Nephron (organoid): ENCODE results near the gene DPYD.

Source experiments
- H3K27ac Mint-ChIP-seq, 3 experiments: 2 replicates each; pipeline ENCODE4 v1.8.0; 2020; ENCODE audit warnings: mixed read lengths in 3 of 3, mild to moderate bottlenecking in 2 of 3, moderate library complexity in 1 of 3
- H3K27me3 Mint-ChIP-seq: 2 replicates; pipeline ENCODE4 v1.8.0; 2021; ENCODE audit warnings: low read depth, mild to moderate bottlenecking, moderate library complexity, mixed read lengths
- H3K36me3 Mint-ChIP-seq: 2 replicates; pipeline ENCODE4 v1.8.0; 2020; ENCODE audit warnings: low read depth, mixed read lengths
- H3K4me1 Mint-ChIP-seq: 2 replicates; pipeline ENCODE4 v1.8.0; 2020; ENCODE audit warnings: mixed read lengths
- H3K4me3 Mint-ChIP-seq, 3 experiments: 2 replicates each; pipeline ENCODE4 v1.8.0; 2020; ENCODE audit warnings: mild to moderate bottlenecking in 3 of 3, mixed read lengths in 3 of 3, moderate library complexity in 2 of 3
- H3K9me3 Mint-ChIP-seq: 2 replicates; pipeline ENCODE4 v1.8.0; 2020; ENCODE audit warnings: mixed read lengths
- TF ChIP-seq, protein P1 (sequence below), 3 experiments: fragments of 200-600 bp; sonication (generic); IDR thresholded peaks; one replicate each; pipeline ENCODE4 v1.5.0; 2021; ENCODE audit warnings: antibody characterized with exemption in 3 of 3; ENCODE audit not compliant: unreplicated experiment in 3 of 3

The DPYD gene

DNA sequence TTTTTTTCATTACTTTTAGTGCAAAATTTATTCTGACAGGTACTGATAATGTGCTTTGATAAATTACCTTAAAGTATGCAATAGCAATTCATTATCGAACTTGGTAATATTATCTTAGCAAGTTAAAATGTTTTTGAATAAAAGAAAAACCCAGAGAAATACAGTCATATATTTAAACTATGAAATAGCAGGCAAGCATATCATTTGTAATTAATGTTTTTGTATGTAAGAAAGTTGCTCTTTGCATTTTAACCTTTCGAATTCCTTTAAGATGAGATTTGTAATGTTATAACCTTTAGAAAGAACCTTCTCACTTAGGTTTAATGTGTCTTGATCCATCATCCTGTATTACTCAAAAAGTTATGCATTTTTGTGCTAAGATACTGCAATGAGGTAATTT, 613.7 kb downstream of the DPYD start:
- H3K36me3 Mint-ChIP-seq, result no peaks in the 10 kb centered on the region
- TF ChIP-seq, protein P1, sequence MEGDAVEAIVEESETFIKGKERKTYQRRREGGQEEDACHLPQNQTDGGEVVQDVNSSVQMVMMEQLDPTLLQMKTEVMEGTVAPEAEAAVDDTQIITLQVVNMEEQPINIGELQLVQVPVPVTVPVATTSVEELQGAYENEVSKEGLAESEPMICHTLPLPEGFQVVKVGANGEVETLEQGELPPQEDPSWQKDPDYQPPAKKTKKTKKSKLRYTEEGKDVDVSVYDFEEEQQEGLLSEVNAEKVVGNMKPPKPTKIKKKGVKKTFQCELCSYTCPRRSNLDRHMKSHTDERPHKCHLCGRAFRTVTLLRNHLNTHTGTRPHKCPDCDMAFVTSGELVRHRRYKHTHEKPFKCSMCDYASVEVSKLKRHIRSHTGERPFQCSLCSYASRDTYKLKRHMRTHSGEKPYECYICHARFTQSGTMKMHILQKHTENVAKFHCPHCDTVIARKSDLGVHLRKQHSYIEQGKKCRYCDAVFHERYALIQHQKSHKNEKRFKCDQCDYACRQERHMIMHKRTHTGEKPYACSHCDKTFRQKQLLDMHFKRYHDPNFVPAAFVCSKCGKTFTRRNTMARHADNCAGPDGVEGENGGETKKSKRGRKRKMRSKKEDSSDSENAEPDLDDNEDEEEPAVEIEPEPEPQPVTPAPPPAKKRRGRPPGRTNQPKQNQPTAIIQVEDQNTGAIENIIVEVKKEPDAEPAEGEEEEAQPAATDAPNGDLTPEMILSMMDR (IDR thresholded peaks at IDR 0.05; ENCODE audit: unreplicated experiment in 3 of 3), result no peak
- H3K4me1 Mint-ChIP-seq, result no peaks in the 10 kb centered on the region
- H3K27me3 Mint-ChIP-seq, result no peaks in the 10 kb centered on the region
- H3K9me3 Mint-ChIP-seq, result no peaks in the 10 kb centered on the region
- H3K27ac Mint-ChIP-seq, result no peak overlapping the region
- H3K4me3 Mint-ChIP-seq, result no peak overlapping the region

GRCh38 chr1:97306504-97306903, 614.3 kb downstream of the DPYD start:
- H3K4me1 Mint-ChIP-seq, result no peaks in the 10 kb centered on the region
- H3K9me3 Mint-ChIP-seq, result no peaks in the 10 kb centered on the region

DNA sequence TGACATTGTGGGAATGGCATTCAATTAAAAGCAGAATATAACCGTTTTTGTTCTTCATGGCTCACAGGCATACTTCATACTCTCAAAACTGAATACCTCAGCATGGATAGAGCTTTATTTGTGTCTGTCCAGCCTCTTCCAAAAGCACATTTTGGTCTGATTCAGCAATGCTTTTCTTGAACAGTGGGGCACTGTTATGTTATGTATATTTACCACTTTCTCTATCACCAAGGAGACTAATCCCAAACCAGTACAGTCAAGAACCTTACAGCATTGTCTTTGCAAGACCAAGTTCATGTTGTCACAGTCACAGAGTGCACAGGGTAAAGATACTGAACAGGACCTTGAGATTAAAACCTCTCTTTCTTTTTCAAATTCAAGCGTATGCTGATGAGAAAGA, 616.5 kb downstream of the DPYD start:
- Mint-ChIP-seq H3K27ac (no peak overlapping the region), H3K4me1 (no peaks in the 10 kb centered on the region), H3K9me3 (no peaks in the 10 kb centered on the region), H3K36me3 (no peaks in the 10 kb centered on the region), H3K27me3 (no peaks in the 10 kb centered on the region), H3K4me3 (no peak overlapping the region)
- TF ChIP-seq, protein P1 (IDR thresholded peaks at IDR 0.05; ENCODE audit: unreplicated experiment in 3 of 3), result no peak

More at GRCh38 chr1:97306504-97306903, 614.3 kb downstream of the DPYD start:
- Mint-ChIP-seq H3K36me3 (no peaks in the 10 kb centered on the region), H3K27me3 (no peaks in the 10 kb centered on the region), H3K4me3 (no peak overlapping the region), H3K27ac (no peak overlapping the region)
- TF ChIP-seq, protein P1 (IDR thresholded peaks at IDR 0.05; ENCODE audit: unreplicated experiment in 3 of 3), result no peak

- H3K4me3 Mint-ChIP-seq, result no peak overlapping the region
- H3K4me1 Mint-ChIP-seq, result no peaks in the 10 kb centered on the region
- no peak overlapping the region for H3K27ac Mint-ChIP-seq
- H3K9me3 Mint-ChIP-seq, result no peaks in the 10 kb centered on the region
- no peaks in the 10 kb centered on the region for H3K27me3 Mint-ChIP-seq
- H3K36me3 Mint-ChIP-seq, result no peaks in the 10 kb centered on the region
- TF ChIP-seq, protein P1 (IDR thresholded peaks at IDR 0.05; ENCODE audit: unreplicated experiment in 3 of 3), result no peak
These were observed 621.9 kb downstream of the DPYD start for GRCh38 chr1:97298966-97299365.

GRCh38 chr1:97297611-97298010, 623.2 kb downstream of the DPYD start:
- no peaks in the 10 kb centered on the region for H3K4me1 Mint-ChIP-seq
- H3K27me3 Mint-ChIP-seq, result no peaks in the 10 kb centered on the region
- TF ChIP-seq, protein P1 (IDR thresholded peaks at IDR 0.05; ENCODE audit: unreplicated experiment in 3 of 3), result no peak
- H3K9me3 Mint-ChIP-seq, result no peaks in the 10 kb centered on the region
- no peak overlapping the region for H3K4me3 Mint-ChIP-seq
- no peaks in the 10 kb centered on the region for H3K36me3 Mint-ChIP-seq
- H3K27ac Mint-ChIP-seq, result no peak overlapping the region

GRCh38 chr1:97281962-97282361, 638.9 kb downstream of the DPYD start:
- H3K27ac Mint-ChIP-seq, result no peak overlapping the region

More at GRCh38 chr1:97281962-97282361, 638.9 kb downstream of the DPYD start:
- H3K27me3 Mint-ChIP-seq, result no peaks in the 10 kb centered on the region
- no peaks in the 10 kb centered on the region for H3K36me3 Mint-ChIP-seq
- H3K4me3 Mint-ChIP-seq, result no peak overlapping the region
- peaks cover 8% of the 10 kb centered on the region for H3K9me3 Mint-ChIP-seq
- H3K4me1 Mint-ChIP-seq, result no peaks in the 10 kb centered on the region
- TF ChIP-seq, protein P1 (IDR thresholded peaks at IDR 0.05; ENCODE audit: unreplicated experiment in 3 of 3), result no peak
